KMS-11 (cell line): Measurements from ENCODE around the gene EIPR1.

ENCODE experiments used
- H2AFZ ChIP-seq: fragments of 200-600 bp; sonication (generic); 2 replicates; pipeline ENCODE4 v1.6.1; 2016; ENCODE audit warnings: antibody characterized with exemption, mixed run types, low read depth
- H3K27ac ChIP-seq: fragments of 200-600 bp; sonication (generic); 2 replicates; pipeline ENCODE4 v1.6.1; 2016; ENCODE audit warnings: mild to moderate bottlenecking, mixed run types
- H3K27me3 ChIP-seq: fragments of 200-600 bp; sonication (generic); 2 replicates; pipeline ENCODE4 v1.6.1; 2017; ENCODE audit warnings: mild to moderate bottlenecking, low read depth, mixed run types, moderate library complexity; ENCODE audit not compliant: insufficient read depth
- H3K36me3 ChIP-seq: fragments of 200-600 bp; sonication (generic); 2 replicates; pipeline ENCODE4 v1.6.1; 2017; ENCODE audit warnings: mild to moderate bottlenecking, mixed run types; ENCODE audit not compliant: insufficient read depth
- H3K4me1 ChIP-seq: fragments of 200-600 bp; sonication (generic); 2 replicates; pipeline ENCODE4 v1.6.1; 2016; ENCODE audit warnings: mild to moderate bottlenecking, low read depth, mixed run types; ENCODE audit not compliant: poor library complexity, severe bottlenecking
- H3K4me2 ChIP-seq: fragments of 200-600 bp; sonication (generic); 2 replicates; pipeline ENCODE4 v1.7.0; 2016; ENCODE audit warnings: mild to moderate bottlenecking, mixed run types
- H3K4me3 ChIP-seq: fragments of 200-600 bp; sonication (generic); IDR thresholded peaks from 2 replicates; pipeline ENCODE4 v1.6.1; 2017; ENCODE audit warnings: low read depth, low read length, mixed read lengths; ENCODE audit not compliant: insufficient read depth
- H3K79me2 ChIP-seq: fragments of 200-600 bp; sonication (generic); 2 replicates; pipeline ENCODE4 v1.6.1; 2016; ENCODE audit warnings: low read depth, mixed run types; ENCODE audit not compliant: insufficient read depth
- H3K9ac ChIP-seq: fragments of 200-600 bp; sonication (generic); 2 replicates; pipeline ENCODE4 v1.6.1; 2016; ENCODE audit warnings: mild to moderate bottlenecking, mixed run types
- H4K20me1 ChIP-seq: fragments of 200-600 bp; sonication (generic); 2 replicates; pipeline ENCODE4 v1.6.1; 2016; ENCODE audit warnings: mild to moderate bottlenecking, mixed run types; ENCODE audit not compliant: insufficient read depth
- TF ChIP-seq, protein P1 (sequence below): fragments of 200-600 bp; sonication (generic); conservative IDR thresholded peaks from 2 replicates; pipeline ENCODE4 v1.6.1; 2017; ENCODE audit warnings: low read depth, mild to moderate bottlenecking, antibody characterized with exemption, low read length, moderate library complexity, mixed read lengths

The EIPR1 gene

DNA sequence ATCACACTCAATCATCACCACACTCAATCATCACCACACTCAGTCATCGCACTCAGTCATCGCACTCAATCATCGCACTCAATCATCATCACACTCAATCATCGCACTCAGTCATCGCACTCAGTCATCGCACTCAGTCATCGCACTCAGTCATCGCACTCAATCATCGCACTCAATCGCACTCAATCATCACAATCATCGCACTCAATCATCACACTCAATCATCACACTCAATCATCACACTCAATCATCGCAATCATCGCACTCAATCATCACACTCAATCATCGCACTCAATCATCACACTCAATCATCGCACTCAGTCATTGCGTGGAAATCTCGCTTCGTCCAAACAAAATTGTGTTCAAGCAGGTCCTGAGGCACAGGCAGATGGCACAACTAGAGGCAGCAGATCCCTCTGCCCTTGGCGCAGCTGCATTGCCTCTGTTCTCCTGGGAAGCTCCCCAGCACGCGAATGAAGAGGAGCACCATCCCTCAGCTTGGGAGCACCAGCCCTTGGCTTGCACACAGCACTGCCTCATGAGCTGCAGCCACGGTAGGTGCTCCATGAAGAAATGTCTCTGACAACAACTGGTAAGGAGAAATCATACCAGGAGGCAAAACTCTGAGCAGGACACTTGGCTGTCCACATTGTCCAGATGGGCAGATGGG is 108.1 kb downstream of the EIPR1 start:
- Histone ChIP-seq H3K36me3 (no peaks in the 10 kb centered on the region), H3K4me1 (no peaks in the 10 kb centered on the region), H3K9ac (no peak overlapping the region), H3K27ac (no peak overlapping the region), H2AFZ (no peak overlapping the region), H3K79me2 (no peaks in the 10 kb centered on the region), H4K20me1 (no peaks in the 10 kb centered on the region), H3K4me3 (no peak overlapping the region), H3K27me3 (no peaks in the 10 kb centered on the region), H3K4me2 (no peak overlapping the region)
- TF ChIP-seq, protein P1, sequence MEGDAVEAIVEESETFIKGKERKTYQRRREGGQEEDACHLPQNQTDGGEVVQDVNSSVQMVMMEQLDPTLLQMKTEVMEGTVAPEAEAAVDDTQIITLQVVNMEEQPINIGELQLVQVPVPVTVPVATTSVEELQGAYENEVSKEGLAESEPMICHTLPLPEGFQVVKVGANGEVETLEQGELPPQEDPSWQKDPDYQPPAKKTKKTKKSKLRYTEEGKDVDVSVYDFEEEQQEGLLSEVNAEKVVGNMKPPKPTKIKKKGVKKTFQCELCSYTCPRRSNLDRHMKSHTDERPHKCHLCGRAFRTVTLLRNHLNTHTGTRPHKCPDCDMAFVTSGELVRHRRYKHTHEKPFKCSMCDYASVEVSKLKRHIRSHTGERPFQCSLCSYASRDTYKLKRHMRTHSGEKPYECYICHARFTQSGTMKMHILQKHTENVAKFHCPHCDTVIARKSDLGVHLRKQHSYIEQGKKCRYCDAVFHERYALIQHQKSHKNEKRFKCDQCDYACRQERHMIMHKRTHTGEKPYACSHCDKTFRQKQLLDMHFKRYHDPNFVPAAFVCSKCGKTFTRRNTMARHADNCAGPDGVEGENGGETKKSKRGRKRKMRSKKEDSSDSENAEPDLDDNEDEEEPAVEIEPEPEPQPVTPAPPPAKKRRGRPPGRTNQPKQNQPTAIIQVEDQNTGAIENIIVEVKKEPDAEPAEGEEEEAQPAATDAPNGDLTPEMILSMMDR: no peak

DNA sequence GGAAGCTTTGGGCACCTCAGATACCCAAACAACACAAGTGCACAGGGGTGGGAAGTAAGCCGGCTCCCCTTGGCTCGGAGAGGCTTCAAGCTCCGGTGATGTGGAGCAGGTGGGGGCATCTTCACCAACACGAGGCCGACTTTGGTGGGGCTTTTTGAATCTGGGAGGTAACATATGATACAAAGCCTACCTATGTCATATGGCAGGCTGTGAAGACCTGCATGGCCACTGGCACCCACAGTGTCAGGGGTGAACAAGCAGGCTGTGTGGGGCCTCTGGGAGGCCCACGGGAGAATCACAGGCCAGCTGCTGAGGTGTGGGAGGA is 109.0 kb downstream of the EIPR1 start:
- Histone ChIP-seq H3K4me2 (no peak overlapping the region), H4K20me1 (no peaks in the 10 kb centered on the region), H3K27me3 (no peaks in the 10 kb centered on the region), H3K4me1 (no peaks in the 10 kb centered on the region), H2AFZ (no peak overlapping the region), H3K27ac (no peak overlapping the region), H3K36me3 (no peaks in the 10 kb centered on the region), H3K9ac (no peak overlapping the region), H3K4me3 (no peak overlapping the region), H3K79me2 (no peaks in the 10 kb centered on the region)
- TF ChIP-seq, protein P1: no peak

DNA sequence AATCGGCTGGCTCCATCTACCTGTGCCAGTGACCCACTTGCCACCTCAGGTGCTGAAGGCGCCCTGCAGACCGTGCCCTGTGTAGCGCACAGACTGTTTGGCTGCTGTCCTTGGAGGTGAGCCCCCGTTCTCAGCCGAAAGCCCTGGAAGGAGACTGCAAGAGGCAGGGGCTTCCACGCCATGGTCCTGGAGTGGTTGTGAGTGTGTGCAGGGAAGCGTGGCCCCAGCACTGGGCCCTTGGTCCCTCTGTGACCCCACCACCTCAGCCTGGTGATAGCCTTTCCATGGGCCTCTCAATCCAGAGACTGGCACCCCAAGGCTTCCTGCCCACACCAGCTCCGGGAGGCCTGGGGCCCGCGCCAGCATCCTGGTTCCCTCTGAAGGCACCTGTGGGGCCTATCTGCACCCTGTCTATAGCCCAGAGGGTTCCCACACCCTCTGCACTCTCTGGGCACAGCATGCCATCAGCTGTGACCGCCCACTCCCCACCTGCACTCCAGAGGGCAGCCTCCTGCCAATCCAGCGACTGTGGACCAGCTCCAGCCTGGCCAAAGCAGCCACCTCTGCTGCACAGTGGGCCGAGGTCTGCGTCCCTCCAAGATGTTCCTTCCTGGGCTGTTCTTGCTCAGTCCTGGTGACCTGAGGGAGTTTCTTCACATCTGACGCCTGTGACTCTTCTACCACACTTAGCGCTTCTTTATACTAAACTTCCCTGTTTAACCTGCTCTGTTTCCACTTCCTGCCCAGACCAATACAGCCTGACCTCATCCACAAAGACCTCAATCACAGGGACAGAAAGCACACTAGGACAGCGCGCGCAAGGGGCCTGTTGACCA is 109.5 kb downstream of the EIPR1 start:
- Histone ChIP-seq H3K9ac (no peak overlapping the region), H3K27ac (no peak overlapping the region), H2AFZ (no peak overlapping the region), H3K79me2 (no peaks in the 10 kb centered on the region), H3K4me1 (no peaks in the 10 kb centered on the region), H3K4me2 (no peak overlapping the region), H3K36me3 (no peaks in the 10 kb centered on the region), H4K20me1 (no peaks in the 10 kb centered on the region), H3K27me3 (no peaks in the 10 kb centered on the region), H3K4me3 (no peak overlapping the region)
- TF ChIP-seq, protein P1: no peak

DNA sequence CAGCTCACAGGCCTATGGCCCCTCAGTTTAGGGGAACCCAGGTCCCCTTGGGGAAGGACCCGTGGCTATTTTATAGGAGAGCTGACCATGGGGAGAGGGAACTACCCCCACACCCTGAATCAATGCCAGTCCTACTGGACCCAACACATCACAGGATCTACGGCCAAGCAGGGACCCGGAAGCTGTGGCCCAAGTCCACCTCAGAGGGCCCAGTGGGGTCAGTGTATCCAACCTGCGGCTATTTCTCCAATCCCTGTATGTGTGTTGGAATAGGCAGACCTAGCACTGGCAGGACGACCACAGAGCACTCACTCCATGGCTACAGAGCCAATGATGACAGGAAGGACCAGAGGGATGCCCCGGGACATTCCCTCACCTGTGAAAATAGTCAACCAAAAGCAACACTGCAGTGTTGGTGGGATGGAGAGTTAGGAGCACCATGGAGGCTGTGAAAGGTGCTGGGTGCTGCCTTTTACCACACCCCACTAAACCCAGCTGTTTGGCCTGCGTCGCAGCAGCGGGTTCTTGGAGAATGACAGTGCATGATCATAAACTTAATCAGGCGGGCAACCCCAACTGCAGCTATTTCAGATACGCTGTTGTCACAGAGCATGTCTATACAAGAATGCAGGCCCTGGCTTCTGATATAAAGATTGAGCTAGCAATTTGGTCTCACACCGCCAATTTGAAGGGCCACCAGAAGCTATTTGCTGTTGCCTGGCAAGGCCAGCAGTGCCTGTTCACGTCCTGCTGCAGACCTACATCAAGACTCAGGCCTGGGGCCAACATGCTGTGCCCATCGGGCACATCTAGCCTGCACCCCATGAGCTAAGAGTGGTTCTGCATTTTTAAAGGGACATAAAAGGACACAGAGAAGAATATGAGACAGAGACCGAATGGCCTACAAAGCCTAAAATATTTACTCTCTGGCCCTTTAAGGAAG is 110.4 kb downstream of the EIPR1 start:
- no peaks in the 10 kb centered on the region for H3K36me3 ChIP-seq

More for the DNA sequence above, 110.4 kb downstream of the EIPR1 start:
- H2AFZ ChIP-seq: no peak overlapping the region
- H3K9ac ChIP-seq: no peak overlapping the region
- no peak overlapping the region for H3K4me3 ChIP-seq
- H3K27me3 ChIP-seq: no peaks in the 10 kb centered on the region
- H3K79me2 ChIP-seq: no peaks in the 10 kb centered on the region
- H3K4me1 ChIP-seq: no peaks in the 10 kb centered on the region
- no peak overlapping the region for H3K4me2 ChIP-seq
- no peak overlapping the region for H3K27ac ChIP-seq
- TF ChIP-seq, protein P1: no peak
- H4K20me1 ChIP-seq: no peaks in the 10 kb centered on the region
